Breast epithelium (tissue), 4 donors: ENCODE data around the gene KCNJ10. TPM values are rescaled to one million over a fixed set of nuclear protein-coding genes. Genes with fewer than 3 reads are reported as not detected.

ENCODE experiments used
- DNase-seq, 2 donors: peaks; one replicate each; pipeline ENCODE4 v3.0.0-alpha.2; 2019; ENCODE audit warnings: low spot score in 2 of 2
- H3K27ac ChIP-seq, 2 donors: fragments of 200-600 bp; sonication (generic) in 1 of 2; one replicate each; pipeline ENCODE4 v1.5.1; 2016 to 2019; ENCODE audit warnings: mild to moderate bottlenecking in 1 of 2
- H3K27me3 ChIP-seq, 2 donors: fragments of 200-600 bp; sonication (generic) in 1 of 2; one replicate each; pipeline versions ENCODE4 v1.5.1 to v1.6.0; 2017 to 2019; ENCODE audit warnings: control low read depth in 1 of 2, mild to moderate bottlenecking in 1 of 2
- H3K36me3 ChIP-seq: fragments of 200-600 bp; one replicate; pipeline ENCODE4 v1.5.1; 2019
- H3K4me1 ChIP-seq, 2 donors: fragments of 200-600 bp; sonication (generic); one replicate each; pipeline ENCODE4 v1.5.1; 2016 to 2019; ENCODE audit warnings: control low read depth in 1 of 2
- H3K4me3 ChIP-seq, 3 donors: fragments of 200-600 bp; sonication (generic); 1 replicate in 2 of 3; 2 replicates in 1 of 3; pipeline ENCODE4 v1.5.1; 2016 to 2019; ENCODE audit warnings: mild to moderate bottlenecking in 3 of 3, moderate library complexity in 2 of 3
- H3K9me3 ChIP-seq, 2 donors: fragments of 200-600 bp; sonication (generic) in 1 of 2; one replicate each; pipeline ENCODE4 v1.5.1; 2016 to 2019; ENCODE audit warnings: control low read depth in 1 of 2
- POLR2A ChIP-seq: fragments of 450-650 bp; IDR thresholded peaks from one replicate; pipeline ENCODE4 v1.6.1; 2016; ENCODE audit warnings: antibody characterized with exemption, mild to moderate bottlenecking, moderate library complexity
- POLR2AphosphoS5 ChIP-seq, 3 donors: sonication (generic); formaldehyde crosslinking; IDR thresholded peaks; one replicate each; pipeline ENCODE4 v1.6.1; 2017; ENCODE audit warnings: antibody characterized with exemption in 3 of 3
- intact Hi-C: fragments of 100-400 bp; cut with DNase I; formaldehyde crosslinking; loops from one replicate; pipeline ENCODE4 v1.15.1; 2023; ENCODE audit warnings: low total_unique reads
- total RNA-seq, 3 donors: library from RNA; depleted of rRNA; stranded (reverse); fragments of >200 nt; gene quantifications; one replicate each; pipeline ENCODE4 v1.1.0, GENCODE V29; 2016
- TF ChIP-seq, protein P1 (sequence below), 3 donors: fragments of 450-650 bp; IDR thresholded peaks; one replicate each; pipeline ENCODE4 v1.5.1; 2016 to 2017; ENCODE audit warnings: antibody characterized with exemption in 3 of 3, mild to moderate bottlenecking in 3 of 3, moderate library complexity in 3 of 3

KCNJ10 gene
- total RNA-seq, 3 donors from 2014 or later = 0.15 TPM; not detected in 2

DNA sequence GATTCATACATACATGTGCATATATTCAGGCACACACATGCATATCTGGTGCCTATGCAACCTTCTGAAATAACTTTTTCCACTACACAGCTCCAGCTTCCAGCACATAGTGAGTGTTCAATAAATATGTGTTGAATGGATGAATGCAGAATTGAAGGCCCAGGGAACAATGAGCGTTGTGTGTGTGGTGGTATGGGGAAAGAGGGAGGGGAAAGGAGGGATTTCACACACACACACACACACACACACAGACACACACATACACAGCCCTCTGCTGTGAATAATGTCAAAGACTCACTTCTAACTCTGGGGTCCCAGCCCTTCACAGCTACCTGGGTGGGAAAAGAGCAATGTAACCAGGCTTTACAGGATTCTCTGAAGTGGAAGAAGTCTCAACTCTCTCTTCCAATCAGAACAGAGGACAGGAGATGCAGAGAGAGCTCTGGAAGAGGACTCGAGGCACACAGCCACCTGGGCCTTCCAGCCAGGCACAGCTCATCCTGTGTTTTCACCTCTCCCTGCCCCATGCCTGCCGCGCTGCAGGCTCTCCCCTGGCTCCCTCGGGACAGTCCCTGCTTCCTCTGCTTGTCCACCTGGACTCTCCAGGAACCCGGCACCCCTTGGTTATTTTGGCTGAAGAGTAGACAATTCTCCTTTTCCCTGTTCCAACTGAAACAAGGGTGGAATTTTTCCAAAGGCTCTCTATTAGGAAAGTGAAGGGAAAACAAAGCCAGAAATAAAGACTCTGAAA lies 33.9 kb upstream of the KCNJ10 start:
- Histone ChIP-seq H3K9me3 (no peaks in the 10 kb centered on the region), H3K4me3 (no peak overlapping the region), H3K27ac (peak overlapping the region; percentile 30 to 51), H3K4me1 (peaks cover 7 to 14% of the 10 kb centered on the region in 2 donors), H3K27me3 (no peaks in the 10 kb centered on the region), H3K36me3 (no peaks in the 10 kb centered on the region)
- DNase-seq = no peak
- no peak for TF ChIP-seq POLR2AphosphoS5 (IDR thresholded peaks at IDR 0.05)
- no peak for TF ChIP-seq POLR2A
- TF ChIP-seq, protein P1, sequence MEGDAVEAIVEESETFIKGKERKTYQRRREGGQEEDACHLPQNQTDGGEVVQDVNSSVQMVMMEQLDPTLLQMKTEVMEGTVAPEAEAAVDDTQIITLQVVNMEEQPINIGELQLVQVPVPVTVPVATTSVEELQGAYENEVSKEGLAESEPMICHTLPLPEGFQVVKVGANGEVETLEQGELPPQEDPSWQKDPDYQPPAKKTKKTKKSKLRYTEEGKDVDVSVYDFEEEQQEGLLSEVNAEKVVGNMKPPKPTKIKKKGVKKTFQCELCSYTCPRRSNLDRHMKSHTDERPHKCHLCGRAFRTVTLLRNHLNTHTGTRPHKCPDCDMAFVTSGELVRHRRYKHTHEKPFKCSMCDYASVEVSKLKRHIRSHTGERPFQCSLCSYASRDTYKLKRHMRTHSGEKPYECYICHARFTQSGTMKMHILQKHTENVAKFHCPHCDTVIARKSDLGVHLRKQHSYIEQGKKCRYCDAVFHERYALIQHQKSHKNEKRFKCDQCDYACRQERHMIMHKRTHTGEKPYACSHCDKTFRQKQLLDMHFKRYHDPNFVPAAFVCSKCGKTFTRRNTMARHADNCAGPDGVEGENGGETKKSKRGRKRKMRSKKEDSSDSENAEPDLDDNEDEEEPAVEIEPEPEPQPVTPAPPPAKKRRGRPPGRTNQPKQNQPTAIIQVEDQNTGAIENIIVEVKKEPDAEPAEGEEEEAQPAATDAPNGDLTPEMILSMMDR (IDR thresholded peaks at IDR 0.05) = no peak
- intact Hi-C loops = no loop called here

DNA sequence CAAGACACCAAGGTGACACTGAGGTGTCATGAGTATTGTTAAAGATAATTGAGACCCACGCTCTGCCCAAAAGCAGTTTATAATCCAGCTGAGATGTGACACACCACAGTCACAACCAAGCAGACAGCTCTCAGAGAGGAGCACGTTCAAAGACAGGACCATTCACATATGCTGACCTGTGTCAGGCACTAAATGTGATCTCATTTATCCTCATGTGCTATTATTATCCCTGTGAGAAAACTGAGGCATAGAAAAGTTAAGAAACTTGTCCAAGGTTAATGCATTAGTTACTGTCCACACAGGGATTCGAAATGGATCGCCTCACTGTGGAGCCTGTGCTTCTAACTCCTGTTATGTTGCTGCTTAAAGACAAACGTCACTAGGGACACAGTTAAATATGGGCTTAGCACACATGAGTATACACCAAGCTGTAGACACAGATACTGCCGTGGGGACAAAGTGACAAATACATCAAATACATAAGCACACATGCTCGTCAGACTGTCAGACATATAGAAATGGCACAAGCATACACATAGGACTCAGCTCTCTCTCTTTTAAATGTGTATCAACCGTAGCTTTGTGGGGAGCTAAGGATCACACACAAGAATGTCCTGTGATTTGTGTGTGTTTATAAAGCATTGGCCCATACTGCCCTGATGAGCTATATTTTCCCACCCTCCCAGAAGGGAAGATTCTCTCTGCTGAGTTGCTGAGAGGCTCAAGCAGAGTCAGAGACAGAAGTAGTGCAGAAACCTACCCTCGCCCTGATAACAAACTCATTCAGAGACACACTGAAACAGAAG lies 32.0 kb upstream of the KCNJ10 start:
- Histone ChIP-seq H3K4me1 (peaks cover 17 to 21% of the 10 kb centered on the region in 2 donors), H3K36me3 (no peaks in the 10 kb centered on the region), H3K27me3 (no peaks in the 10 kb centered on the region), H3K9me3 (no peaks in the 10 kb centered on the region), H3K27ac (peak overlapping the region in 1 of 2 donors; percentile 91), H3K4me3 (no peak overlapping the region)
- intact Hi-C loops = no loop called here
- DNase-seq = no peak
- TF ChIP-seq, protein P1 (IDR thresholded peaks at IDR 0.05) = no peak
- TF ChIP-seq POLR2AphosphoS5 (IDR thresholded peaks at IDR 0.05) = no peak
- TF ChIP-seq POLR2A = no peak

DNA sequence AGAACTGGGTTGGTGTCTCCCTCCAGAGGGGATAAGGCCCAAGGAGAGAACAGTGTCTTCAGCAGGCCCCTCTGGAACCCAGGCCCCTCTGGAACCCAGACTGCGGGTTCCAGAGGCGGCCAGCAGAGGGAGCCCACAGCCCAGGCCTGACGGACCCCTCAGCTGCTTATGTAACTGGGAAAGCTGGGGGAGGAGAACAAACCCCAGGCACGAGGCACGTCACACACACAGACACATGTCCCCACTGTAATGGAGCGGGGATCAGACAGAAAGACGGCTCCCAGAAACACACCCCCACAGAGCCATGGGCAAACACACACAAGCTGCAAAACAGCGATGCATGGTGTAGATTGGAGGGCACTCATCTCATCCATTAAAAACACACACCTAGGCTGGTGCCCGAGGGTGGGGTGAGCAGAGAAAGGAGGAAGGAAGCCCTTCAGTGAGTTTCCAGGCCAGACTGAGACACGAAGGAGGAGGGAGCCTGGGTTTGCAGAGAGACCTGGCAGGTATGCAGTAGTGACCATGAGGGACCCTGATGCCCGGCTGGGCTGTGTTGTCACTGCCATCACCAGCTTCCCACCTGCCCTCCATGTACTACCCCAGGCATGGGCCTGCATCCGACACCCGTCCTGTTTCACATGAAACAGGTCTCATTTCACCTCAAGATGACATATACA lies 31.2 kb upstream of the KCNJ10 start:
- DNase-seq = peak; percentile 78 to 85

DNA sequence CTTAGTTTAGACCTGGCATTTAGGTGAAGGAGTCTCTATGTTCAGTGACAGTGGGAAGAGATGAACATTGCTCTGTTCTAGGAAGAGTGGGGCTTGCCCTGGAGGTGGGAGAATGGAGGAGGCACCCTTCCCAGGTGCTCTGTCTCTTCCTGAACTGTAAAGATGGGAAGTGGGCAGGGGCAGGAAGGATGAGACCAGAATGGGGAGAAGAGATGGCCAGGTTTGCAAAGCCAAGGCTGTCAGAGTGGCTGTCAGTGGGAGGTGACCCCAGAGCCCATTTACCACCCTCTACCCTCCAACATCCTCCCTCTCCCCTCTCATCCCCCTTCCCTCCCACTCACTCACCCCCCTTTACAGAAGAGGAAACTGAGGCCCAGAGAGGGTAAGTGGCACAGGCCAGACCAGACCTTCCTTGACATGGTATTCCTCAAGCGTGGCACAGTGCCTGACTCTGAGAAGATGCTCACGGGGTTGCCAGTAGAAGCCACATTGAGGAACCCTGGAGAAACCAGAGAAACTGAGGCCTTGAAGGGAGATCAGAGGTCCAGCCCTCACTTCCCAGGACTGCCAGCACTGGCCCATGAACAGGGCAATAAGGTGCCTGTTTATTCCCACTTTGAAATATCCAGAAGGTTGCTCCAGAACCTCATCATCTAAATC lies 29.9 kb upstream of the KCNJ10 start:
- no peak for DNase-seq
- no peak for TF ChIP-seq POLR2AphosphoS5 (IDR thresholded peaks at IDR 0.05)
- TF ChIP-seq, protein P1 (IDR thresholded peaks at IDR 0.05) = no peak
- no peak for TF ChIP-seq POLR2A
- Histone ChIP-seq H3K27ac (peak overlapping the region; percentile 90 to 91), H3K36me3 (no peaks in the 10 kb centered on the region), H3K4me1 (peaks cover 21 to 27% of the 10 kb centered on the region in 2 donors), H3K9me3 (no peaks in the 10 kb centered on the region), H3K27me3 (no peaks in the 10 kb centered on the region), H3K4me3 (no peak overlapping the region)
- intact Hi-C loops = no loop called here

More for the DNA sequence above, 31.2 kb upstream of the KCNJ10 start:
- Histone ChIP-seq H3K36me3 (no peaks in the 10 kb centered on the region), H3K9me3 (no peaks in the 10 kb centered on the region), H3K4me1 (peaks cover 21 to 27% of the 10 kb centered on the region in 2 donors), H3K4me3 (peak overlapping the region in 1 of 3 donors; percentile 42), H3K27me3 (no peaks in the 10 kb centered on the region), H3K27ac (peak overlapping the region; percentile 59 to 91)
- intact Hi-C loops = no loop called here
- TF ChIP-seq POLR2A (no peak), POLR2AphosphoS5 (IDR thresholded peaks at IDR 0.05) (peak in 2 of 3 donors; percentile 28 to 51)
- TF ChIP-seq, protein P1 (IDR thresholded peaks at IDR 0.05) = peak; percentile 64 to 94 (median 82)
